ENCODE measurements around the gene PDE4B.

Gene PDE4B

DNA sequence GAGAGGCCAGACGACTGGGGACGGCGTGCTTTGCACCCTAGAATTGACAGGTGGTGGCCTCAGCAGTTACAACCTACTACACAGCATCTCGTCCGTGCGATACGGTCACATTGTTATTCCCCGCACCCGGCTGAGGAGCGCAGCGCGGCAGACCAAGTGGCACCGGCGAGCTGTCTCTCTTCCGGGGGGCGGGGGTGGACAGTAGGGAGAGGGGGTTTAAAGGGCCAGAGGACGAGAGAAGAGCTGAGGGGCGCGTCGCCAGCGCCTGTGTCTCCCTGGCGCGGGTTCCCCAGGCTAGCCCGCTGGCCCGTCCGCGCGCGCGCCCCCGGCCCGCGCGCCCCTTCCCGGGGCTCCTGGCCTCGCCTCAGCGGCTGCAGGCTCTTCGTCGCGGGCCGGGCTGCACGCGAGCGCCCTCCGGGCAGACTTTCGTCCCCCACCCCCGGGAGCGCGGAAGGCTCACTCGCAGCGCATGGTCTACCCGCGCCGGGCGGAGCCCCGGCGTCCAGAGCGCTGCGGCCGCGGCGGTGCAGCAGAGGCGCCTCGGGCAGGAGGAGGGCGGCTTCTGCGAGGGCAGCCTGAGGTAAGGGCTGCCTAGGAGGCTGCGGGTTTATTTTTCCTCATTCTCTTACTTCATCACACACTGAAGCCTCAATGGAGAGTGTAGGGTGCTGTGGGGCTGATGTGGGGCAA is at the start of gene PDE4B:
PDE4B (plus strand) TSS at position 227 of the 690 bp plus-strand sequence.
- Histone ChIP-seq H3K9me3 (ENCODE audit: insufficient read depth, low read depth, low read length) (no peaks in the 10 kb centered on the region), H3K9ac (ENCODE audit: low read depth, low read length) (peak within 1 kb of the TSS; percentile 49; the same call in 1 of the 2 replicates), H3K36me3 (ENCODE audit: insufficient read depth, low read depth, low read length) (no peaks in the 10 kb centered on the region), H3K4me3 (ENCODE audit: low read length) (peak within 1 kb of the TSS; percentile 84), H3K27me3 (ENCODE audit: insufficient read depth, low read length) (peaks cover 72% of the 10 kb centered on the region), H3K27ac (ENCODE audit: low read length) (no peak within 1 kb of the TSS), H3K4me1 (ENCODE audit: insufficient read depth, low read length) (no peaks in the 10 kb centered on the region)

DNA sequence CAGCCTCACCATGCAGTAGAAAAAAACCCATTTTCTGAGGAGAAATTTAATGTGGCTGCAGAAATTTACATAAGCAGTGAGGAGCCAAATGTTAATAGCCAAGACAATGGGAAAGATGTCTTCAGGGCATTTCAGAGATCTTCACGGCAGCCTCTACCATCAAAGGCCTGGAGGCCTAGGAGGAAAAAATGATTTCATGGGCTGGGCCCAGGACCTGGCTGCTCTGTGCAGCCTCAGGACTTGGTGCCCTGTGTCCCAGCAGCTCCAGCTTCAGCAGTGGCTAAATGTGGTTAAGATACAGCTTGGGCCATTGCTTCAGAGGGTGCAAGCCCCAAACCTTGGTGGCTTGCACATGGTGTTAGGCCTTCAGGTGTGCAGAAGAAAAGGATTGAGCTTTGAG is 48.0 kb upstream of the PDE4B start:
- Histone ChIP-seq H3K27me3 (ENCODE audit: insufficient read depth, low read length) (no peaks in the 10 kb centered on the region), H3K36me3 (ENCODE audit: insufficient read depth, low read depth, low read length) (no peaks in the 10 kb centered on the region), H3K27ac (ENCODE audit: low read length) (no peak overlapping the region), H3K4me1 (ENCODE audit: insufficient read depth, low read length) (no peaks in the 10 kb centered on the region), H3K9ac (ENCODE audit: low read depth, low read length) (no peak overlapping the region), H3K4me3 (ENCODE audit: low read length) (no peak overlapping the region), H3K9me3 (ENCODE audit: insufficient read depth, low read depth, low read length) (peaks cover 23% of the 10 kb centered on the region)

DNA sequence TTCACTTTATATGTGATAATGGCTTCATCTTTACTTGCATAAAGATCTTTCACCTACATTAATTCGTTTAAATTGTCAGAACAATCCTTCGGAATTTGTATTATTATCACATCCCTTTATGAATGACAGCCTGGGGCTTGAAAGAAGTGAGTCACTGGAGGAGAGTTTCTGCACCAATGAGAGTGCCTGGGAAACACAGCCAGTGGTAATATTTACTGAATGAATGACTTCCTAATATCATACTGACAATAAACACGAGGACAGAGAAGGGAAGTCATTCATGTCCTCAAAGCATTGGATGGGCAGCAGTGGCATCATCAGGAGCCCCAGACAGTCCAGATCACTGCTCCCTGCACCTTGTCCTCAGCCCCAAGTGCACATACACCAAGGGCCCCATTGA is 40.7 kb upstream of the PDE4B start:
- Histone ChIP-seq H3K4me1 (ENCODE audit: insufficient read depth, low read length) (no peaks in the 10 kb centered on the region), H3K36me3 (ENCODE audit: insufficient read depth, low read depth, low read length) (no peaks in the 10 kb centered on the region), H3K9me3 (ENCODE audit: insufficient read depth, low read depth, low read length) (no peaks in the 10 kb centered on the region), H3K27me3 (ENCODE audit: insufficient read depth, low read length) (no peaks in the 10 kb centered on the region), H3K9ac (ENCODE audit: low read depth, low read length) (no peak overlapping the region), H3K4me3 (ENCODE audit: low read length) (no peak overlapping the region), H3K27ac (ENCODE audit: low read length) (no peak overlapping the region)

DNA sequence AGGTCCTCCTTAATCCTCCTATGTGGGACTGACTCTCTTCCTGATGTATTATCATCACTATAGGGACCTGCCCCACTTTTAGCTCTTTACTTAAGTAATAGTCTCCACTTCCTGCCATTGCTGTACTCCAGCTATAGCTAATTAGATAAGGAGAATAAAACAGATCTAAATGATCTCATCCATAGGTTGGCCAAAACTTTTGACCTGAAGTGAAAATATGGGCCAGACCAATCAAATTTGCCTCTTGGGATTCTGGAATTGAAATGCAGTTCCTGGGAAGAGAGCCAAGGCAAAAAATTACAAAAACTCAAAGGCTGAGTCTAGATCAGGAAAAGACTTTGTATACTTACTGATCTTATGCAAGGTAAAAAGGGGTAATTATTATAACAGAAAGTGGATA is 36.1 kb upstream of the PDE4B start:
- no peaks in the 10 kb centered on the region for H3K9me3 ChIP-seq (ENCODE audit: insufficient read depth, low read depth, low read length)
- no peaks in the 10 kb centered on the region for H3K36me3 ChIP-seq (ENCODE audit: insufficient read depth, low read depth, low read length)
- no peaks in the 10 kb centered on the region for H3K4me1 ChIP-seq (ENCODE audit: insufficient read depth, low read length)
- no peak overlapping the region for H3K27ac ChIP-seq (ENCODE audit: low read length)
- no peak overlapping the region for H3K4me3 ChIP-seq (ENCODE audit: low read length)
- no peaks in the 10 kb centered on the region for H3K27me3 ChIP-seq (ENCODE audit: insufficient read depth, low read length)
- no peak overlapping the region for H3K9ac ChIP-seq (ENCODE audit: low read depth, low read length)

DNA sequence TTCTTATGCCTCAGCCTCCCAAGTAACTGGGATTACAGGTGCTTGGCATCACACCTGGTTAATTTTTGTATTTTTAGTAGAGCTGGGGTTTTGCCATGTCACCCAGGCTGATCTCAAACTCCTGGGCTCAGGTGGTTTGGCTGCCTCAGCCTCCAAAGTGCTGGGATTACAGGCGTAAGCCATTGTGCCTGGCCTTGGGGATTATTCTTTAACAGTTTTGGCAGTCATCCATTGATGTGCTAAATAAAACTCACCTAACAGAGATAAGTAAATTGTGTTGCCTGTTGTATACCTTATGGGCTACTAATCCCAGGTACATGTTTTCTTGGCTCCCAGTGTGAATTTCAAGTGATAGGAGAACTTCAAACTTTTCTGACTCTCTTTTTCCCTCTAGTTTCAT is 35.2 kb upstream of the PDE4B start:
- no peak overlapping the region for H3K9ac ChIP-seq (ENCODE audit: low read depth, low read length)
- no peaks in the 10 kb centered on the region for H3K36me3 ChIP-seq (ENCODE audit: insufficient read depth, low read depth, low read length)
- no peaks in the 10 kb centered on the region for H3K9me3 ChIP-seq (ENCODE audit: insufficient read depth, low read depth, low read length)
- H3K27ac ChIP-seq (ENCODE audit: low read length), result no peak overlapping the region
- H3K4me3 ChIP-seq (ENCODE audit: low read length), result no peak overlapping the region
- no peaks in the 10 kb centered on the region for H3K4me1 ChIP-seq (ENCODE audit: insufficient read depth, low read length)
- no peaks in the 10 kb centered on the region for H3K27me3 ChIP-seq (ENCODE audit: insufficient read depth, low read length)

DNA sequence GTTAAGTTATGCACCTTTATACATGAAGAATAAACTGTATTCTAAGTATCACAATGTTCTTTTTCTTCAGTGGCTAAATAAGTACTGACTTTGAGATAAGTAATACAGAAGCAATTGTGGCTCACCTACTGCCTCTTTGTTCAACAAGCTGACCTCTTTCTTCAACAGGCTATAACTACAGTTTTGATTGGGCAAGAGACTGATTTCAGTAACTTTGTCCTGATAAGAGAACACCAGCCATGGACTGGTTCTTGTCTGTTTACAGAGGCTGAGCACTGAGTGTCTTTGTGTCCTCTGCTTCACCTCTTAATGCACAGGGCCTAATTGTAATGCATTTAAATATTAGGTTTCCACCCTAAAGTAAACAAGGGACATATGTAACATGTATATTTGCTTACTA is 34.6 kb upstream of the PDE4B start:
- no peaks in the 10 kb centered on the region for H3K27me3 ChIP-seq (ENCODE audit: insufficient read depth, low read length)
- H3K4me1 ChIP-seq (ENCODE audit: insufficient read depth, low read length), result no peaks in the 10 kb centered on the region
- no peaks in the 10 kb centered on the region for H3K9me3 ChIP-seq (ENCODE audit: insufficient read depth, low read depth, low read length)
- H3K9ac ChIP-seq (ENCODE audit: low read depth, low read length), result no peak overlapping the region
- H3K4me3 ChIP-seq (ENCODE audit: low read length), result no peak overlapping the region
- H3K27ac ChIP-seq (ENCODE audit: low read length), result no peak overlapping the region
- H3K36me3 ChIP-seq (ENCODE audit: insufficient read depth, low read depth, low read length), result no peaks in the 10 kb centered on the region

DNA sequence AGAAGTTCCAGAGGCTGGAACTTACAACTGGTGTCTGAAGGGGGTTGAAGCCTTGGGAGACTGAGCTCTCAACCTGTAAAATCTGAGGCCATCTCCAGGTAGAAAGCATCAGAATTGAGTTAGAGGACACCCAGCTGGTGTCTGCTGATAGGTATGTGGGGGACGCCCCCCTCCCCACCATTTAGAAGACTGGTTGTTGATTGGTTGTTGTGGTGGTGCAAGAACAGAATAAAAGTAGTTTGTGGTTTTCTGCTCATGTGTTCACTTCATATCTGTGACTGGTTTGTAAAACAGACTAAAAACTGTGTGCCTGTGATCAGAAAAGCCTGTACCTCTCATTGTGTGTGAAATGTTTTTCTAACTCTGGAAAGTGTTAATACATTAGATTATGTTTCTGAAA is 33.2 kb upstream of the PDE4B start:
- Histone ChIP-seq H3K27ac (ENCODE audit: low read length) (no peak overlapping the region), H3K9me3 (ENCODE audit: insufficient read depth, low read depth, low read length) (no peaks in the 10 kb centered on the region), H3K4me1 (ENCODE audit: insufficient read depth, low read length) (no peaks in the 10 kb centered on the region)

DNA sequence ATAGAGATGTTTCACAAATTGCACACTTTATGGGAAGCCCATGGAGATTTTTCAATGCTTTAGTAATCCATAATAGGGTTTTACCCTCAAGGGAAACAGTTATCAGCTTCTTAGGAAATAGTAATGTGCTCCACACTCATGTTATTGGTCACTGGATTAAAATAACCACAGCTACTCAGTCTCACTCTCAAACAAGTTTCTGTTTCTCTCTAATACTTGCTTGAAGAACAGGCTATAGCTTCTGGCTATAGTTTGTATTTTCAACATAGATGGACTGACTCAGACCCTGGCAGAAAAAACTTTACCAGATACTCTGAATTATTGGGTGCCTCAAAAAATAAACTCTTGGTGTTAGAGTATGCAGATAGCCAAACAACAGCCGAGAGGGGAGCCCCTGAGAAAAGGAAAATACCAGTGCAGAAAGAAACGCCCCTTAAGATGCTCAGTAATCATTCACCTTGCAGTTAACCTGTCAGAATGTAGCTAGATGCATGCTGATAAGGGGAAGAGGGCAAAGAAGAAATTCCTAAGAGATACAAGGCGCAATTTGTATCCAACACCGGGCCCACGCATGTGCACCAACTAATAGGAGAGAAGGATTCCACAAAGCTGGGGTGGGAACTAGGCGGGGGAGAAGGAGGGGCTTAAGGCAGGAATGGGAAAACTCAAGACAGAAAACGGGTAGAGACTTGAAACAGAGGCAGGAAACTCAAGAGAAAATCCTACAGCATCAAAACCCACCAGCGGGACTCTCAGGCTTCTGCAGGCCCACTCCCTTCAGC is 30.4 kb upstream of the PDE4B start:
- H3K27ac ChIP-seq (ENCODE audit: low read length), result no peak overlapping the region
- no peaks in the 10 kb centered on the region for H3K27me3 ChIP-seq (ENCODE audit: insufficient read depth, low read length)
- H3K9me3 ChIP-seq (ENCODE audit: insufficient read depth, low read depth, low read length), result no peaks in the 10 kb centered on the region
- H3K4me1 ChIP-seq (ENCODE audit: insufficient read depth, low read length), result no peaks in the 10 kb centered on the region
- H3K4me3 ChIP-seq (ENCODE audit: low read length), result no peak overlapping the region
- H3K36me3 ChIP-seq (ENCODE audit: insufficient read depth, low read depth, low read length), result no peaks in the 10 kb centered on the region
- H3K9ac ChIP-seq (ENCODE audit: low read depth, low read length), result no peak overlapping the region

More for the DNA sequence above, 33.2 kb upstream of the PDE4B start:
- Histone ChIP-seq H3K4me3 (ENCODE audit: low read length) (no peak overlapping the region), H3K27me3 (ENCODE audit: insufficient read depth, low read length) (no peaks in the 10 kb centered on the region), H3K9ac (ENCODE audit: low read depth, low read length) (no peak overlapping the region), H3K36me3 (ENCODE audit: insufficient read depth, low read depth, low read length) (no peaks in the 10 kb centered on the region)

DNA sequence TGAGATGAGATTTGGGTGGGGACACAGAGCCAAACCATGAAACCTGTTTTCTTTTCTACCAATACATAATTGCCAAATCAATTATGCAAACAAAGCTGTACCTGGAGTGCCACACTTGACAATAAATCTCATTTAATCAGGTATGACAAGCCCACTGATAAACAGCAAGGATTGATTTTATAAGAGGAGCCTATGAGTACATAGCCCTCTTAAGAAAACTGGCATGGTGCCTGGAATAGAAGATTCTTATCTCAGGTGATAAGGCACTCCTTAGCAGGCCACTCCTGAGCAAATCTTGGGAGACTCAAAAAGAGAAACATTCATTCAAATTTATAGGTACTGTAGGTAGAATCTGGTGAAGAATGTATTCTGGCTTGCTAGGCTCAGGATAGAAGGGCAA is 28.6 kb upstream of the PDE4B start:
- H3K9me3 ChIP-seq (ENCODE audit: insufficient read depth, low read depth, low read length), result no peaks in the 10 kb centered on the region
- H3K27ac ChIP-seq (ENCODE audit: low read length), result no peak overlapping the region
- no peaks in the 10 kb centered on the region for H3K36me3 ChIP-seq (ENCODE audit: insufficient read depth, low read depth, low read length)
- H3K4me3 ChIP-seq (ENCODE audit: low read length), result no peak overlapping the region
- no peaks in the 10 kb centered on the region for H3K27me3 ChIP-seq (ENCODE audit: insufficient read depth, low read length)
- no peaks in the 10 kb centered on the region for H3K4me1 ChIP-seq (ENCODE audit: insufficient read depth, low read length)
- H3K9ac ChIP-seq (ENCODE audit: low read depth, low read length), result no peak overlapping the region

DNA sequence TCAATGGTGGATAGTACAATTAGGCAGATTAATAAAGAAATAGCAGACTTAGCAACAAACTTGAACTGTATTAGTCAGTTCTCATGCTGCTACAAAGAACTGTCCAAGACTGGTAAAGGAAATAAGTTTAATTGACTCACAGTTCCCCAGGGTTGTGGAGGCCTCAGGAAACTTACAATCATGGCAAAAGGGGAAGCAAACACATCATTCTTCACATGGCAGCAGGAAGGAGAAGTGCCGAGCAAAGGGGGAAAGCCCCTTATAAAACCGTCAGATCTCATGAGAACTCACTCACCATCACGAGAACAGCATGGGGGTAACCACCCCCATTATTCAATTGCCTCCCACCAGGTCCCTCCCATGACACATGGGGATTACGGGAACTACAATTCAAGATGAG is 27.1 kb upstream of the PDE4B start:
- H3K27me3 ChIP-seq (ENCODE audit: insufficient read depth, low read length), result no peaks in the 10 kb centered on the region
- H3K36me3 ChIP-seq (ENCODE audit: insufficient read depth, low read depth, low read length), result no peaks in the 10 kb centered on the region
- H3K27ac ChIP-seq (ENCODE audit: low read length), result no peak overlapping the region
- H3K4me3 ChIP-seq (ENCODE audit: low read length), result no peak overlapping the region
- H3K9me3 ChIP-seq (ENCODE audit: insufficient read depth, low read depth, low read length), result no peaks in the 10 kb centered on the region
- H3K4me1 ChIP-seq (ENCODE audit: insufficient read depth, low read length), result no peaks in the 10 kb centered on the region
- H3K9ac ChIP-seq (ENCODE audit: low read depth, low read length), result no peak overlapping the region

DNA sequence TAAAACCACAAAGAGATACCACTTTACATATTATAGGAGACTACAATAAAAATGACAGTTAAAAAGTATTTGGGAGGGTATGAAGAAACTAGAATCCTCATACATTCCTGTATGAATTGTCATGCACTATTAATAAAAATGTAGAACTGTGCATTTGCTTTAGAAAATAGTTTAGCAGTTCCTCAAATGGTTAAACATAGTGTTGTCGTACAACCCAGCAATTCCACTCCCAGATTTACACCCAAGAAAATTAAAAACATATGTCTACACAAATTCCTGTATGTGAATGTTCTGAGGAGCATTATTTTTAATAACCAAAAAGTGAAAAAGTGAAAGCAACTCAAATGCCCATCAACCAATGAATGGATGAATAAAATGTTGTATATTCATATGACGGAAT is 23.1 kb upstream of the PDE4B start:
- no peaks in the 10 kb centered on the region for H3K36me3 ChIP-seq (ENCODE audit: insufficient read depth, low read depth, low read length)
- no peaks in the 10 kb centered on the region for H3K27me3 ChIP-seq (ENCODE audit: insufficient read depth, low read length)
- no peak overlapping the region for H3K4me3 ChIP-seq (ENCODE audit: low read length)
- H3K4me1 ChIP-seq (ENCODE audit: insufficient read depth, low read length), result no peaks in the 10 kb centered on the region
- no peaks in the 10 kb centered on the region for H3K9me3 ChIP-seq (ENCODE audit: insufficient read depth, low read depth, low read length)
- no peak overlapping the region for H3K27ac ChIP-seq (ENCODE audit: low read length)
- H3K9ac ChIP-seq (ENCODE audit: low read depth, low read length), result no peak overlapping the region

DNA sequence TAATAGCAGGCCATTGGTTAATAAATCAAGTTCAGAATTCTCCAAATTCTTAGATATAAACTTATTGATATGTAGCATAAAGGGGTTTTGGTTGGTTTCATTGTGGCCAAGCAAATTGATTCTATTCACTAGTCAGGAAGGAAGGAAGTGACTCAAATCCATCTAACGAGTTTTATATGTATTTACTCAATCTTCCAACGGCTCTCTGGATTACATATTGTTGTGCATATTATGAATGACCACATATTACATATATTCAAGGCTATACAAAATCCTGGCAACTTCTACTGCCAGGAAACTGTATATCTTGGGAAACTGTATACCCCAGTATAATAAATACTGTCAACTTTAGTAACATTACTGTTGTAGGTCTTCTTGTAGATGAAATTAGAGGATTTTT is 20.1 kb upstream of the PDE4B start:
- Histone ChIP-seq H3K4me3 (ENCODE audit: low read length) (no peak overlapping the region), H3K27ac (ENCODE audit: low read length) (no peak overlapping the region), H3K27me3 (ENCODE audit: insufficient read depth, low read length) (no peaks in the 10 kb centered on the region), H3K9me3 (ENCODE audit: insufficient read depth, low read depth, low read length) (no peaks in the 10 kb centered on the region), H3K36me3 (ENCODE audit: insufficient read depth, low read depth, low read length) (no peaks in the 10 kb centered on the region), H3K9ac (ENCODE audit: low read depth, low read length) (no peak overlapping the region), H3K4me1 (ENCODE audit: insufficient read depth, low read length) (no peaks in the 10 kb centered on the region)
